Spleen (tissue), 11 donors: Measurements from ENCODE around the gene PGS1. TPM values are rescaled to one million over a fixed set of nuclear protein-coding genes. Genes with fewer than 3 reads are reported as not detected.

Experiments used
- DNase-seq: peaks from one replicate; pipeline ENCODE4 v3.0.0-alpha.2; 2020
- H3K27ac ChIP-seq, 8 donors: fragments of 200-600 bp; sonication (generic) in 7 of 8; 1 replicate in 4 of 8; 2 replicates in 4 of 8; pipeline versions ENCODE4 v1.5.0 to v1.8.0; 2016 to 2021; ENCODE audit warnings: inconsistent platforms in 4 of 8, mild to moderate bottlenecking in 4 of 8, moderate library complexity in 1 of 8
- H3K27me3 ChIP-seq, 7 donors: fragments of 200-600 bp; sonication (generic) in 6 of 7; replicated peaks in 1 of 7; 1 replicate in 4 of 7; 2 replicates in 3 of 7; pipeline versions ENCODE4 v1.5.0 to v1.8.0; 2016 to 2021; ENCODE audit warnings: inconsistent platforms in 3 of 7, mild to moderate bottlenecking in 1 of 7
- H3K36me3 ChIP-seq, 6 donors: fragments of 200-600 bp; sonication (generic) in 5 of 6; 1 replicate in 4 of 6; 2 replicates in 2 of 6; pipeline versions ENCODE4 v1.5.0 to v1.8.0; 2016 to 2021; ENCODE audit warnings: inconsistent platforms in 2 of 6
- H3K4me1 ChIP-seq, 6 donors: fragments of 200-600 bp; sonication (generic) in 5 of 6; 1 replicate in 3 of 6; 2 replicates in 3 of 6; pipeline versions ENCODE4 v1.5.0 to v1.8.0; 2016 to 2021; ENCODE audit warnings: inconsistent platforms in 3 of 6
- H3K4me3 ChIP-seq, 8 donors: fragments of 200-600 bp; sonication (generic) in 7 of 8; 1 replicate in 4 of 8; 2 replicates in 4 of 8; pipeline versions ENCODE4 v1.5.0 to v1.8.0; 2016 to 2021; ENCODE audit warnings: inconsistent platforms in 4 of 8, mild to moderate bottlenecking in 4 of 8, moderate library complexity in 2 of 8
- H3K9me3 ChIP-seq, 8 donors: fragments of 200-600 bp; sonication (generic) in 7 of 8; 1 replicate in 4 of 8; 2 replicates in 4 of 8; pipeline versions ENCODE4 v1.5.0 to v1.8.0; 2016 to 2021; ENCODE audit warnings: inconsistent platforms in 4 of 8
- CTCF ChIP-seq, 11 experiments: fragments of 200-600 bp in 7 of 11; fragments of 450-650 bp in 4 of 11; sonication (generic) in 4 of 11; IDR thresholded peaks in 8 of 11; conservative IDR thresholded peaks in 3 of 11; 1 replicate in 7 of 11; 2 replicates in 4 of 11; pipeline versions ENCODE4 v1.4.0 to v1.8.0; 2016 to 2021; ENCODE audit warnings: antibody characterized with exemption in 11 of 11, inconsistent platforms in 4 of 11, mild to moderate bottlenecking in 1 of 11
- POLR2A ChIP-seq, 3 donors: fragments of 450-650 bp; IDR thresholded peaks; one replicate each; pipeline ENCODE4 v1.5.1; 2017; ENCODE audit warnings: antibody characterized with exemption in 3 of 3, mild to moderate bottlenecking in 1 of 3
- POLR2AphosphoS5 ChIP-seq, 3 donors: sonication (generic); formaldehyde crosslinking; IDR thresholded peaks; one replicate each; pipeline ENCODE4 v1.5.1; 2017; ENCODE audit warnings: antibody characterized with exemption in 3 of 3
- WGBS, 5 donors: extraction: QIAGEN DNeasy Blood & Tissue Kit in 3 of 5; methylation state at CpG; one replicate each; pipeline versions ENCODE4 v1.1.5 to v1.1.7; 2013 to 2018; 5-methylcytosine and 5-hydroxymethylcytosine counted together
- intact Hi-C: fragments of 100-400 bp; cut with DNase I; formaldehyde crosslinking; loops from one replicate; pipeline ENCODE4 v1.15.0; 2023; ENCODE audit warnings: low total_unique reads
- polyA plus RNA-seq, 3 donors: library from polyadenylated mRNA; stranded (reverse); fragments of 200-250 nt; gene quantifications; one replicate each; pipeline ENCODE4 v1.2.1, GENCODE V29; 2013
- total RNA-seq, 7 donors: library from RNA; depleted of rRNA in 3 of 7; stranded (reverse); fragments of >200 nt in 3 of 7; fragmentation: NEBNext Ultra II Directional in 4 of 7; extraction: Animal tissue kit (Norgen Biotek cat#: 25700) in 4 of 7; gene quantifications; one replicate each; pipeline versions ENCODE4 v1.1.0 to v1.2.1, GENCODE V29; 2016 to 2021
- donor health status: healthy with polysubstance abuse.
- donor health status: DM: no; HTN: no; CAD: no; lungs with moderate emphysema.
- donor health status: DM: no; HTN: no; CAD: no.
- donor health status: Bipolar disorder and iron deficiency.
- donor health status: healthy.
- donor health status: DM: no; HTN: no; CAD: no.
- donor health status: DM: yes; HTN: yes; CAD: no.

Gene PGS1
- total and polyA plus RNA-seq, 10 donors: 20.0 to 217 (median 109) TPM

- Histone ChIP-seq H3K36me3 (no peaks in the 10 kb centered on the region), H3K27ac (peak overlapping the region in 6 of 8 donors; percentile 6 to 88 (median 60)), H3K4me3 (no peak overlapping the region), H3K27me3 (peaks cover 0 to 6% (median 0%) of the 10 kb centered on the region in 7 donors), H3K9me3 (no peaks in the 10 kb centered on the region), H3K4me1 (peaks cover 22 to 81% (median 66%) of the 10 kb centered on the region in 6 donors)
- DNase-seq: no peak
- 54 to 68% (median 63%) methylated on average over 11 of the region's 11 CpGs for WGBS, 5 donors
- TF ChIP-seq POLR2A (IDR thresholded peaks at IDR 0.05): no peak
- TF ChIP-seq CTCF (IDR thresholded peaks at IDR 0.05 in 8 of 11, conservative IDR thresholded peaks at IDR 0.05 in 3 of 11): no peak
- no peak for TF ChIP-seq POLR2AphosphoS5 (IDR thresholded peaks at IDR 0.05)
- intact Hi-C loops: no loop called here
Observed at GRCh38 chr17:78338486-78339259, 39.8 kb upstream of the PGS1 start.

- 84 to 91% (median 86%) methylated on average over 10 of the region's 10 CpGs for WGBS, 5 donors
- no peak for TF ChIP-seq CTCF (IDR thresholded peaks at IDR 0.05 in 8 of 11, conservative IDR thresholded peaks at IDR 0.05 in 3 of 11)
- no peak for TF ChIP-seq POLR2A (IDR thresholded peaks at IDR 0.05)
- no peak for TF ChIP-seq POLR2AphosphoS5 (IDR thresholded peaks at IDR 0.05)
- Histone ChIP-seq H3K36me3 (no peaks in the 10 kb centered on the region), H3K4me3 (no peak overlapping the region), H3K9me3 (no peaks in the 10 kb centered on the region), H3K27ac (peak overlapping the region in 4 of 8 donors; percentile 18 to 92 (median 63)), H3K27me3 (peaks cover 0 to 6% (median 0%) of the 10 kb centered on the region in 7 donors), H3K4me1 (peaks cover 33 to 90% (median 82%) of the 10 kb centered on the region in 6 donors)
- peak; percentile 78 for DNase-seq
- intact Hi-C loops: no loop called here
Observed at GRCh38 chr17:78340183-78340955, 38.1 kb upstream of the PGS1 start.

GRCh38 chr17:78341559-78342448 lies 36.6 kb upstream of the PGS1 start:
- H3K27me3 ChIP-seq: peaks cover 0 to 6% (median 0%) of the 10 kb centered on the region in 7 donors
- peak overlapping the region; percentile 74 to 92 (median 86) for H3K27ac ChIP-seq
- peaks cover 37 to 98% (median 92%) of the 10 kb centered on the region in 6 donors for H3K4me1 ChIP-seq
- H3K4me3 ChIP-seq: peak overlapping the region; percentile 26 to 69 (median 36)
- intact Hi-C loops: no loop called here
- TF ChIP-seq POLR2AphosphoS5 (IDR thresholded peaks at IDR 0.05) (peak; percentile 45 to 86 (median 70)), CTCF (IDR thresholded peaks at IDR 0.05 in 8 of 11, conservative IDR thresholded peaks at IDR 0.05 in 3 of 11) (peak in 1 of 11 experiments; percentile 21), POLR2A (IDR thresholded peaks at IDR 0.05) (no peak)
- no peaks in the 10 kb centered on the region for H3K36me3 ChIP-seq
- H3K9me3 ChIP-seq: no peaks in the 10 kb centered on the region
- peak; percentile 92 for DNase-seq
- WGBS, 5 donors: 5 to 10% (median 8%) methylated on average over 8 to 95 of the region's 95 CpGs
